D721Med (cell line): ENCODE results near the gene OR5H1.

ENCODE experiments used
- DNase-seq: peaks from one replicate; pipeline ENCODE4 v3.0.0; 2011; ENCODE audit warnings: low spot score; ENCODE audit not compliant: insufficient read length
- FAIRE-seq: peaks from 2 replicates; lab custom pipeline; 2011; peaks lifted over from hg19 to GRCh38; lab: Jason Lieb, UNC
- TF ChIP-seq, protein P1 (sequence below): IDR thresholded peaks from 2 replicates; pipeline ENCODE4 v1.5.1; 2012; ENCODE audit warnings: mild to moderate bottlenecking, control low read depth; ENCODE audit not compliant: insufficient read depth; ENCODE audit errors: missing control alignments

OR5H1 gene

DNA sequence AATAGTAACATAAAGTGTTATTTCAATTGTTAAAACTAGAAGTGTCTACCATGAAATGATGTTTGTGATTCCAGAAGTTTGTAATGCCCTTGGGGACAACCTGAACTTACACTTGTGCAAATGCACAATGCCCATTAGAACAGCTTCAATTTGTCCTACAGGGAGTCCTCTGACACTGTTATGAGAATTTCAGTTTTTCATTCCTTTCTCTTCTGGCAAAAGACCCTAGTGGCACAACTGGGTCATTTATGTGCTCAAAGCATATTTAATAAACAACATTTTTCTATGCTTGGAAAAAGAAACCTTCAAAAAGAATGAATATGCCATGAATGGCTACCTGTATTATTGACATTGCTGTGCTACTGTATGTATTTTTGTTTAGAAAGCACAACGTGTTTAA, at the start of gene OR5H1:
TSS of gene OR5H1 (plus strand) at position 301 of the 400 bp plus-strand sequence. CDS start 1,977 bp downstream, outside the sequence.
- no peak for FAIRE-seq

GRCh38 chr3:98086873-98087272, 43.6 kb upstream of the OR5H1 start, which contains the start of gene OR5AC2:
Gene OR5AC2, plus strand, starts transcription at chr3:98087173. Its CDS starts 0 bp downstream, at chr3:98087173.
- DNase-seq (no peak), FAIRE-seq (no peak)
- TF ChIP-seq, protein P1, sequence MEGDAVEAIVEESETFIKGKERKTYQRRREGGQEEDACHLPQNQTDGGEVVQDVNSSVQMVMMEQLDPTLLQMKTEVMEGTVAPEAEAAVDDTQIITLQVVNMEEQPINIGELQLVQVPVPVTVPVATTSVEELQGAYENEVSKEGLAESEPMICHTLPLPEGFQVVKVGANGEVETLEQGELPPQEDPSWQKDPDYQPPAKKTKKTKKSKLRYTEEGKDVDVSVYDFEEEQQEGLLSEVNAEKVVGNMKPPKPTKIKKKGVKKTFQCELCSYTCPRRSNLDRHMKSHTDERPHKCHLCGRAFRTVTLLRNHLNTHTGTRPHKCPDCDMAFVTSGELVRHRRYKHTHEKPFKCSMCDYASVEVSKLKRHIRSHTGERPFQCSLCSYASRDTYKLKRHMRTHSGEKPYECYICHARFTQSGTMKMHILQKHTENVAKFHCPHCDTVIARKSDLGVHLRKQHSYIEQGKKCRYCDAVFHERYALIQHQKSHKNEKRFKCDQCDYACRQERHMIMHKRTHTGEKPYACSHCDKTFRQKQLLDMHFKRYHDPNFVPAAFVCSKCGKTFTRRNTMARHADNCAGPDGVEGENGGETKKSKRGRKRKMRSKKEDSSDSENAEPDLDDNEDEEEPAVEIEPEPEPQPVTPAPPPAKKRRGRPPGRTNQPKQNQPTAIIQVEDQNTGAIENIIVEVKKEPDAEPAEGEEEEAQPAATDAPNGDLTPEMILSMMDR: no peak

More for the DNA sequence above, at the start of gene OR5H1:
- TF ChIP-seq, protein P1: no peak
- DNase-seq: no peak

- TF ChIP-seq, protein P1: no peak
- DNase-seq (no peak), FAIRE-seq (no peak)
These were observed 34.6 kb upstream of the OR5H1 start for GRCh38 chr3:98095882-98096281.

DNA sequence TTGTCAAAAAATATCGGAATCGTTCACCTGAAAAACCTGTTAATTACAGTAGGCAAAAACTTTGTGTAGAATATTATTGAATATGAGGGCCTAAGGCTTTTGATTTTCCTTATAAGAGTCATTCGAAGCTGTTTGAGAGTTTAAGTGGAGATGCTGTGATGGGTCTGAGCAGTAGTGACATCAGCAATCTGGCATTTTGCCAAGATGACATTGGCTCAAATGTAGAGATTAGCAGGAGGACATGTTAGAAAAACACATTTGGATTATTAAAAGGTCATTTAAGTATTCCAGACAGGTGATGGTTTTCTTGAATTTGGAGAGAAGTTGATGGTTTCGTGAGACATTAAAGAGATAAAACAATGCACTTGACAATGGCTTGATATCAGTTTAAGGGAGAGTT, 30.7 kb upstream of the OR5H1 start:
- TF ChIP-seq, protein P1: no peak
- FAIRE-seq (no peak), DNase-seq (no peak)

GRCh38 chr3:98108162-98108561, 22.4 kb upstream of the OR5H1 start:
- TF ChIP-seq, protein P1: no peak
- no peak for FAIRE-seq
- DNase-seq: no peak

DNA sequence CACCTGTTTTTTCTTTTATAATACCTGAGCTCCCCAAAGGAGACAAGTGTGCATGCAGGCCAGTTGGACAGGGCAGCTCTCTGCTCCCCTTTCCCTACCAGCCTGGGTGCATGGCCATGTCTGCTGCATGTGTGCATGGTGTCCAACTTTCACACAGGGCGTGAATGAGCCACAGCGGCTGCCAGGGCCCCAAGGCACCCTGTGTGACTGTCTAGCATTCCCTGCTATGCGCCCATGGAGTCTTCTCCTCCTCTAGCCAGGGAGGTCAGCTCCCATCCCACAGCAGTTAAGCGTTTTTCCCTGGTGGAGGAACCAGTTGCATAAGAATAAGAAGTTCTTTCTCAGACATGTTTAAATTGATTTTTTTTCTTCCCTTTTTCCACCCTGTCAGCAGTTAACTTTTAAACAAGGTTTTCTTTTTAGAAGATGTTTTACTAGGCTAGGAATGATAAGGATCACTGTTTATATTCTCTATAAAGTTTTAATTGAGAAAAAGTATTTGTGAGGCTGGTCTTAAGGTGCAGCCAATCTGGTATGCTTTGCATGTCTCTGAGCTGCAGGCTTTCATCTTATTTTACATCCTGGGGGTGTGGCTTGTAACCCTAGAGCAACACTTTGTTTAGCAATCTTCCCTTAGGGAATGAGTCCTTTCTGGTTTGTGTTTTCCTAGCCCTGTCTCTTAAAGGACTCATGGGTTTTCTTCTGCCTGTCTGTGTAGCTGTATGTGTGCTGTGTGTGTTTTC, 20.5 kb upstream of the OR5H1 start:
- TF ChIP-seq, protein P1: no peak
- FAIRE-seq (no peak), DNase-seq (no peak)

GRCh38 chr3:98110550-98110908, 20.0 kb upstream of the OR5H1 start:
- FAIRE-seq: no peak
- TF ChIP-seq, protein P1: no peak
- no peak for DNase-seq
